RPMI8226 (cell line): ENCODE data around the gene B3GAT3.
"Not testable (repeated sequence)": the region's sequence is repeated elsewhere in the genome, so short reads cannot be mapped to it uniquely, and the experiment has no call there.

ENCODE experiments used
- DNase-seq: peaks from one replicate; pipeline ENCODE4 v3.0.0-alpha.2; 2015

The B3GAT3 gene

DNA sequence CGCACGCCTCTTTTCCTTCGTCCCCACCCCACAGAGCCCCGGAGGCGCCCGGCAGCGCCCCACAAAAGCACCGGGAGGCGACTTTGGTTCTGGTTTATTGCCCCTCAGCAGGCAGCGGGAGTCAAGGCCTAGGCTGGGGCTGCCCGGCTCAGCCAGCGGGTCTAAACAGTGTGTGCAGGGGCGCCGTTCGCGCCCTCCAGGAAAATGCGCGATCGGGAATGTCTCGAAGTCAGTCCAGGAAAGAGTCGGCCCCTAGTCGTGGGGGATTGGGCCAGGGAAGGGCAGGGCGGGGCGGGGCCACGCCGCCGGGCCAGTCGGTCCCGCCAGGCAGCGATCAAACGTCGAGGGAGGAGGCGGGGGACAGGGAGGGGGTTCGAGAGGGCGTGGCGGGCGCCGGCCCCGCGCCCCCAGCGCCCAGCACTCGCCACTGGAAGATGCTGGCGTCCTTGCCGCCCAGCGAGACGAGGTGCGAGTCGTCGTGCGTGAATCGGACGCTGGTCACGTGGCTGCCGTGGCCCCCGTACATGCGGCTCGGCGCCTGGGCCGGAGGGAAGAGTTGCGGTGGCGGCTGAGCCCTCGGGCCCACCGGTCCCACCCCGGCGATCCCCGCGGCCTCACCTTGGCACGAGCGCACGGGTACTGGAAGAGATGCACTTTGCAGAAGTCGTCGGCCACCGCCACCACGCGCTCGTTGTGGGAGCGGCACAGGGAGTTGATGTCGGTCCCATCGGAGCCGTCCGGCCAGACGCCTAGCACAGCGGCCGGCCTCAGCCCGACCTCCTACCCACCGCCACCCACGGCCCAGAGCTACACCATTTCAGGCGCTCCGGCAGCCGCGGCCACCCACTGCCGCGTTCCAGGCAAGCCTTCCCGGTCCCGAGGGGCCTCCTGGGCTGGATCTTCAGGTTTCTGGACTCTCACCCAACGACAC lies 19.4 kb downstream of the B3GAT3 start:
- no peak for DNase-seq

GRCh38 chr11:62601372-62602140 lies 20.2 kb downstream of the B3GAT3 start, which contains the start of gene MTA2:
MTA2 (minus strand) TSS chr11:62601865; CDS start chr11:62601450, 415 bp downstream.
- DNase-seq: peak; percentile 99

GRCh38 chr11:62601122-62601371 lies 20.7 kb downstream of the B3GAT3 start:
- peak; percentile 47 for DNase-seq

GRCh38 chr11:62600367-62601121 lies 21.2 kb downstream of the B3GAT3 start:
- peak; percentile 44 for DNase-seq

DNA sequence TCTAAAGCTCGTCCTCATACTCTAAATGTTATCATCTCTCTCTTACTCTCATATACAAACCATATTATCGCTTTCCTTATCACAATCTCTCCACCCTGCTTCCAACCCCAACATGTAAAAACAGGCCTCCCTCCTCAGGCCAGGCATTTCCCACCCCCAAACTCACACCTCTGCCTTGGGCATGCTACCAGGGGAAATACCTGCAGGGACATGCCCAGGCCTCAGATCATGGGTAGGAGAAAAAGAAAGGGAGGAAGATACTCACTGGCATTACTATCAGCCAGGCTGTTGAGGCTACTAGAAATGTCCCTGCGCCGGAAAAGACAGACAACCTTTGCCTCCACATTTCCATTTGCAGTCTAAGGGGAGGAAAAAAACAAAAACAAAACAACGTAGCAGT lies 21.9 kb downstream of the B3GAT3 start:
- DNase-seq: no peak

DNA sequence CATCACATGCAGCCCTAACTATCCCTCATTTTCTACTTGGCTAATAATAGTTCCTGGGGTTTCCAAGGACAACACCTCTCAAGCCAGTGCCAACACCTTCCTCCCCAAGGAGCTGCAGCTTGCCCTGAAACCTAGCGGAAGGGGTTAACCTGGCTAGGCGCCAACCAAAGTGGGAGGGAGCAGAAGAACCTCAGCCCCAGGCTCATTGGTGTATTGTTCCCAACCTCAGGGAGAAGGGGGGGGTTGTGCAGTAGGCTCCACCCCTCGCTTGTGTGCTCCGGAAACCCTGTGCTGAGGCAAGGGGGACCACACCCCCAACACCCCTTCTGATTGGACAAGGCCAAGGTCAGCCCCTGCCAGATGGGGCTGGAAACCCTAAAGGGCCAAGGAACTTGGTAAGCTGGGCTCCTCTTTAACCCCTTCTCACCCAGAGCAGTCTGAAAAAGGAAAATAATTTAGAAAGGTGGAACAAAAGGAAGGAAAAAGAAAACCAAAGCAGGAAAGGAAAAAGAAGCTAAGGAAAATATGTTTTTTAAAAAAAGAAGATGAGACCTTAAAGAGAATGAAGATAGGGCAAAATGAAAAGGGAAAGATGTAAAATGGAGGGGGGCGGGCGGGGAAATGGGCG lies 22.6 kb downstream of the B3GAT3 start:
- peak; percentile 99 for DNase-seq

DNA sequence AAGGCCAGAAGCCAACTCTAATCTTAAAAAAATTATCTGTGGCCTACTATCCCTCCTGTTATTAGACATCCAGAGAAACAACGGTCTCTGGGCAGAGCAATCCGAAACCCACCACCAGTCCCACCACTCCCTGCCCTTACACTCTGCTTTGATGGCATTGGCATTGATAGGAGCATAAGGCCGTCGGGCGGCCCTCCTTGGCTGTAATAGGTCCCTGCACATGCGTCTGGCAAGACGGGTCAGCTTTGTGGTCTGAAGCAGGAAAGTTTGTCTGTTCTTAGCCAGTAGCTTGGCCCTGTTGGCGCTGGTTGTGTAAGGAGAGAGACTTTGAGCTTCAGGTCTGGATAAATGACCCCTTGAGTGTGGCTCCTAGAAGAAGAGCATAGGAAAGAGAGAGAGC lies 26.7 kb downstream of the B3GAT3 start:
- DNase-seq: no peak

DNA sequence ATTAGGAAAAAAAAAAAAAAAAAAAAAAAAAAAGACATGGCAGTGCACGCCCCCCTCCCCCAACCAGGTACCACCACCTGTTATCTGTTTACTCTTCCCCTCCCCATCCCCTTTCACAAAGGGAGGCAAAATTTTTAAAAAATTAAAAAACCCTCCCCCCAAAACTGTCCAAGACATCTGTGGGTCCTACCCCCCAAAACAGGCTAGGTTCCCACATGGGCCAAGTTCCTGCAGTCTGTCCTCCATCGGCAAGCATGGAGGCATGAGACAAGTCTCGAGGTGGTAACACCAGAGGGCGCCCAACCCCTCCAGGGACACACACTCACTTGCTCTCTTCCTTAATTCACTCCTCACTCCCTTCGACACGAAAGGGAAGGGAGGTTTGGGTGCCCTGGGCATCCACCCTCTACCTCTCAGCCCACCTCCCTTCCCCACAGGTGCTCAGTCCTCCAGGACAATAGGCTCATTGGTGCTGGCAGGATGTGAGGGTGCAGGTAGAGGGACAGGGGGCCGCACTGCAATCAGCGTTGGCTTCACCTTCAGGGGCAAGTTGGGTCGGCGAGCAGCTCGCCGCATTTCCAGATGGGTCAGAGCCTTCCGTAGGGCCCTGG lies 28.2 kb downstream of the B3GAT3 start:
- DNase-seq: peak; percentile 89

DNA sequence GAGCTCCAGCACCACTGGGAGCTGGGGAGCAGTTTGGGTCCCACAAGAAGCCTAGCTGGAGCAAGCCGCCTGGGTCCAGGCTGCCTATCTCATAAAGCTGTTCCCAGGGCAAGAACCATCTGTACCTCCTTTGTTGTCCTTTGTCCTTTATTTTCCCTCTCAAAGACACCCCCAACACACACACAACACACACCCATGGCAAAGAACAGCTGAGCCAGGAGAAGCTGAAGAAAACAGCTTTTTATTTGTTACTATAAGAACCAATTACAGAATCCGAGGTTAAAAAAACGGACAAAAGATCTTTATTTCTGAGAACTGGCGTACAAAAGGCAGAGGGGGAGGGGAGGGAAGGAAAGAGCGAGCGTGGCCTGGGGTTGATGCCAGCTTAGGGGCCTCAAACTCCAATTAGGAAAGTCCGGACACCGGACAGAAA lies 28.8 kb downstream of the B3GAT3 start:
- no peak for DNase-seq

DNA sequence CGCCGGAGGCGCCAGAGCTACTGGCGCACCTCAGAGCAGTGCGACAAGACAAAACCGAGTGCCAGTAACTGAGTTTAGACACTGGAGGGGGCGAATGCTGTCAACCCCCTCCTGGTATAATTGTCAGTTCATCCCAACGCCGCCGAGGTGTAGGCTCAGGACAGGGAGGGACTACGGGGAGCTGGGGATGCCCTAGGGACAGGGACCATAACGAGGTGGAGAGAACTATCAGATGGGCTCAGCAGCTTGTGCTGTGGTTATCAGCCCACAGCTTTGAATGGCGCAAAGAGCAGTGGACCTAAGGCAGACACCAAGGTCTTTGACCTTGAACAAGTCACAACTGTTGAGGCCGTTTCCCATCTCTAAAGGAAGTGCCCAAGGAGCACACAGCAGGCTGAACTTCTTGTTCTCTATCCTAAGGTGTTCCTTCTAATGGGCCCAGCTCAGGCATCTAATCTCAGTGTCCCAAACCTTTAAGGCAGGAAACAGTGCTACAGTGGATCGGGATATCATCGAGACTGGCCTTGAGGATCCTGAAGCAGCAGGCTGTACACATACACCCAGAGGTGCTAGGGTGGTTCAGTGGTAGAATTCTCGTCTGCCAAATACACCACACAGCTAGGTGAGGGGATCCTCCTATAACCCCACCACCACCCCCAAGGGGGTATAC lies 29.5 kb downstream of the B3GAT3 start:
- no peak for DNase-seq

DNA sequence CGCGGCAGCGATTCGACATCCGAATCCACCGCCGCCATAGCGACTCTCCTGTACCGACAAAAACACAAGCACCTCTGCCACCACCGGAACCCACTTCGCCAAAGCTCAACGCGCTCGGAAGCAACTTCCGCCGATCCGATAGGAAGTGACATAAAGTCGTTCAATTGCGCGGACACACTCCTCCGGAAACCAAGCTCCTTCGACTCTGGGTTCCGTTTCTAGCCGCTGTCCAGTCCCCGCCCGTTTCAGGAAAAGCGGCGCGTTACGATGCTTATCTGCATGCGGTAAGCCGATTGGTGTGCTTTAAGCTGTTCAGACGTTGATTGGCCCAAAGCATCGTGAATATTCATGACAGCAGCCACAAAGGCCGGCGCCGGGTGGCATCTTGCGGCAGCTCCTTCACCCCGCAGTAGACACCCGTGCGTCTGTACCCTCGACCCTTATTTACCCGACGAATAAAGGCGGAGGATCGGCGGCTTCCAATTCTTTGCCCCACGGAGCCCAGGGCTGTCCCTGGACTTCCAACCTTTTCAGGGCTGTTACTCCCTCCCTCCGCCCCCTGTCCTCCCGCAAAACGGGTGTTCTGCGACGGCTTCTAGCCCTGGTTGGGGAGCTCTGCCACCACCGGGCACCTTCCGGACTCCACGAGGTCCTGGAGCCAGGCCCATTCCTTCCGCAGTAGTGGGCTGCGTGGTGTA lies 30.2 kb downstream of the B3GAT3 start, which contains the start of gene TUT1:
TUT1 (minus strand) TSS at position 76 of the 698 bp plus-strand sequence; CDS start at position 38, 38 bp downstream.
- peak; percentile 100 for DNase-seq

DNA sequence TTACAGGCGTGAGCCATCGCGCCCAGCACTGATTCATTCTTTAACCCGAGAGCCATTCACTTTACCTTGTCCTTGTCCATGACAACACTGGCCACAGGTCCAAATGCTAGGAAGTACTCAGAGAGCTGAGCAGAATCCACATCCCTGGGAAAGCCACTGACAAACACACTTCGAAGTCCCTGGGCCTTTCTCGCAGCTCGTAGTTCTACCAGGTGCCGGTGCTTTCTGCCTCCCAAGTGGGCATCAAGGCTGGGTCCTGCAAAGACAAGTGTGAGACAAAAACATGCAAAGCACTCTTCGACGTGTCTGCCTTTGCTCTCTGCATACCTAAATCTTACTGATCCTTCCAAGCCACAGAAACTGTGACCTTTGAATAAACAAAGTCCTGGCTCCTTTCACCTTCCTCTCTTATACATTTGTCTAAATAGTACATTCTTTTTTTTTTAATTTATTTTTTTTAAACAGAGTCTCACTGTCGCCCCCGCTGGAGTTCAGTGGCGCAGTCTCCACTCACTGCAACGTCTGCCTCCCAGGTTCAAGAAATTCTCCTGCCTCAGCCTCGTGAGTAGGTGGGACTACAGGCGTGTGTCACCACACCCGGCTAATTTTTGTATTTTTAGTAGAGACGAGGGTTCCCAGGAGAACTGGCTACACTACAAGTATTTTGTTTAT lies 32.7 kb downstream of the B3GAT3 start:
- peak; percentile 42 for DNase-seq

- DNase-seq: not testable (repeated sequence)
These were observed 36.4 kb downstream of the B3GAT3 start for GRCh38 chr11:62585356-62585755.

- DNase-seq: not testable (repeated sequence)
These were observed 40.1 kb downstream of the B3GAT3 start for GRCh38 chr11:62581735-62582134.

GRCh38 chr11:62580959-62581715 lies 40.6 kb downstream of the B3GAT3 start:
- no peak for DNase-seq

DNA sequence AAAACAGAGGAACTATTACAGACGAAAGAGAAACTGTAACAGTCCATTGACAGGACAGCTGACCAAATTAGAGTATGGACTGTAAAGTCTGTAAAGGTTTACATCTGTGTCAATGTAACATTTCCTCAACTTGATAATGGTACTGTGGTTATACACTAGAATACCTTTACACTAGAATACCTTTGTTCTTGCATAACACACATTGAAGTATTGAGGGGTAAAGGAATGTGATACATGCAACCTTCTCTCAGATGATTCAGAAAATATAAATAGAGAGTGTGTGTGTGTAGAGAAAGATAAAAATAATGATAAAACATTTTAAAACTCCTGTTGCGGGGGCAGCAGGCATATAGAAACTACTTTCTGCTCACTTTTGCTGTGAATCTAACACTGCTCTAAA lies 42.5 kb downstream of the B3GAT3 start:
- no peak for DNase-seq

- no peak for DNase-seq
These were observed 43.2 kb downstream of the B3GAT3 start for GRCh38 chr11:62578541-62578940.

- no peak for DNase-seq
These were observed 44.6 kb downstream of the B3GAT3 start for GRCh38 chr11:62577046-62577714.

DNA sequence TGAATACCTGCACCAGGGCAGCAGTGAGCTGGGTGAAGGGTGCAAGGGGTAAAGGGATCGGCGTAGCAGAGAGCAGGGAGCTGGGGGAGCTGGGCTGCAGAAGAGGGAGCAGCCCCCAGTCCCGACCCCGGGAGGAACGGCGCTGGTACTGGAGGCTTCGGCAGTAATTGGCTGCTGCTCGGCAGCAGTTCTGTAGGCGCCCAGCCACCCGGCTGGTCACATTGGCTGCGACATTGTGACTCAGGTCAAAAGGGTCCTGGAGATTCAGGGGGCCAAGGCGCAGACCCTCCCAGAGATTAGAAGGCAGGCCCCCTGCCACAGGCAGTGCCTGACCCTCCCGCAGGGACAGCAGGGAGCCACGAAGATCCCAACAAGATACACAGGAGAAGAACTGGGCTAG lies 45.9 kb downstream of the B3GAT3 start:
- no peak for DNase-seq
